ENCODE data around the gene PPM1G. TPM values are rescaled to one million over a fixed set of nuclear protein-coding genes. Genes with fewer than 3 reads are reported as not detected.

The PPM1G gene
- total and polyA plus RNA-seq, 4 donors, result 45.9 to 76.2 (median 61.7) TPM

DNA sequence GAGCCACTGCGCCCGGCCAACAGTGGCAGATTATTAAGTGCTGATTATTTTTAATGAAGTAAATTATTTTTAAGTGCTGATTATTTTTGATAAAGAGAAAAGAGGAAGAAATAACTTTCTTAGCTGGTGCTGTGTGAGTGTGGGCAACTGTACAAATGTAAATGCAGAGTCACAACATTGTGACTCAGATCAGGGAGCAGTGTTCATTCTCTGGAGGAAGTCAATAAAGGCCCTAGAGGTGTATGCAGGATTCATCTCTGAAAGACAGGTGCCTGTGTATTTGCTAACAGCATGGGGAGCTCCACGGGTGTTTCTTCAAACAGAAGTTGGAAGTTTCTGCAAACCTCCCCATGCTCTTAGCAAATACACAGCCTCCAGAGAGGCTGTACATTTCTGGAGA is 39.0 kb upstream of the PPM1G start:
- TF ChIP-seq, protein P1, sequence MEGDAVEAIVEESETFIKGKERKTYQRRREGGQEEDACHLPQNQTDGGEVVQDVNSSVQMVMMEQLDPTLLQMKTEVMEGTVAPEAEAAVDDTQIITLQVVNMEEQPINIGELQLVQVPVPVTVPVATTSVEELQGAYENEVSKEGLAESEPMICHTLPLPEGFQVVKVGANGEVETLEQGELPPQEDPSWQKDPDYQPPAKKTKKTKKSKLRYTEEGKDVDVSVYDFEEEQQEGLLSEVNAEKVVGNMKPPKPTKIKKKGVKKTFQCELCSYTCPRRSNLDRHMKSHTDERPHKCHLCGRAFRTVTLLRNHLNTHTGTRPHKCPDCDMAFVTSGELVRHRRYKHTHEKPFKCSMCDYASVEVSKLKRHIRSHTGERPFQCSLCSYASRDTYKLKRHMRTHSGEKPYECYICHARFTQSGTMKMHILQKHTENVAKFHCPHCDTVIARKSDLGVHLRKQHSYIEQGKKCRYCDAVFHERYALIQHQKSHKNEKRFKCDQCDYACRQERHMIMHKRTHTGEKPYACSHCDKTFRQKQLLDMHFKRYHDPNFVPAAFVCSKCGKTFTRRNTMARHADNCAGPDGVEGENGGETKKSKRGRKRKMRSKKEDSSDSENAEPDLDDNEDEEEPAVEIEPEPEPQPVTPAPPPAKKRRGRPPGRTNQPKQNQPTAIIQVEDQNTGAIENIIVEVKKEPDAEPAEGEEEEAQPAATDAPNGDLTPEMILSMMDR (IDR thresholded peaks at IDR 0.05; ENCODE audit: control extremely low read depth, extremely low read depth), result no peak
- Histone ChIP-seq H3K9me3 (ENCODE audit: control insufficient read depth in 4 of 4, insufficient read depth in 3 of 4, low read length in 3 of 4) (no peaks in the 10 kb centered on the region), H3K27me3 (ENCODE audit: control insufficient read depth in 3 of 3, insufficient read depth in 3 of 3, low read length in 2 of 3) (no peaks in the 10 kb centered on the region), H3K27ac (ENCODE audit: low read depth in 1 of 2, low read length in 1 of 2) (no peak overlapping the region), H3K9ac (ENCODE audit: insufficient read depth in 1 of 2, low read length in 2 of 2) (no peak overlapping the region), H3K4me3 (no peak overlapping the region), H3K4me1 (ENCODE audit: control insufficient read depth in 5 of 5, insufficient read depth in 5 of 5, low read length in 5 of 5) (no peaks in the 10 kb centered on the region), H3K36me3 (ENCODE audit: control insufficient read depth in 4 of 4, insufficient read depth in 4 of 4, low read length in 4 of 4) (peaks cover 5 to 38% (median 29%) of the 10 kb centered on the region in 4 donors)
- 72 to 90% methylated on average over 3 of the region's 3 CpGs for WGBS, 2 donors
- DNase-seq, result no peak
- no peak for ATAC-seq (ENCODE audit: insufficient read depth, low FRiP score)

DNA sequence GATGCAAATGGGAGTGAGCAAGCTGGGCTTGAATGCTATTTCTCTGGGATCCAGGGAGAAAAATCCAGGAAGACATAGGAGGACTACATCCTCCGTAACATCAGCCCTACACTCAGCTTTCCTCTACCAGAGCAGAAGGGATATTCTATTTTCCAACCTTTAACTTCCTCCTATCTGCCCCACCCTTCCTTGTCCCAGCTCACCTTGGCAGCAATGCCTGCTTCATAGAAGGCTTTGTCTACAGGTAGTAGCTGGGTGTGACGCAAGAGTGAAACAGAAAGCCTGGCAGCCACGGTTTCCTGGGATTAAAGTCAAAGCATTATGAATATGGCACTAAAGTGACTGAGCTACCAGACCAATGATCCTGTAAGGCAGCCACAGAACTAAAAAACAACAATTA is 36.7 kb upstream of the PPM1G start:
- Histone ChIP-seq H3K9ac (ENCODE audit: insufficient read depth in 1 of 2, low read length in 2 of 2) (no peak overlapping the region), H3K27ac (ENCODE audit: low read depth in 1 of 2, low read length in 1 of 2) (peak overlapping the region in 1 of 2 donors; percentile 78), H3K9me3 (ENCODE audit: control insufficient read depth in 4 of 4, insufficient read depth in 3 of 4, low read length in 3 of 4) (no peaks in the 10 kb centered on the region), H3K4me3 (no peak overlapping the region), H3K27me3 (ENCODE audit: control insufficient read depth in 3 of 3, insufficient read depth in 3 of 3, low read length in 2 of 3) (no peaks in the 10 kb centered on the region), H3K36me3 (ENCODE audit: control insufficient read depth in 4 of 4, insufficient read depth in 4 of 4, low read length in 4 of 4) (peaks cover 12 to 33% (median 29%) of the 10 kb centered on the region in 4 donors), H3K4me1 (ENCODE audit: control insufficient read depth in 5 of 5, insufficient read depth in 5 of 5, low read length in 5 of 5) (no peaks in the 10 kb centered on the region)
- 66 to 89% methylated on average over 3 of the region's 3 CpGs for WGBS, 2 donors
- ATAC-seq (ENCODE audit: insufficient read depth, low FRiP score) (peak; percentile 45), DNase-seq (no peak)
- TF ChIP-seq, protein P1 (IDR thresholded peaks at IDR 0.05; ENCODE audit: control extremely low read depth, extremely low read depth), result no peak

DNA sequence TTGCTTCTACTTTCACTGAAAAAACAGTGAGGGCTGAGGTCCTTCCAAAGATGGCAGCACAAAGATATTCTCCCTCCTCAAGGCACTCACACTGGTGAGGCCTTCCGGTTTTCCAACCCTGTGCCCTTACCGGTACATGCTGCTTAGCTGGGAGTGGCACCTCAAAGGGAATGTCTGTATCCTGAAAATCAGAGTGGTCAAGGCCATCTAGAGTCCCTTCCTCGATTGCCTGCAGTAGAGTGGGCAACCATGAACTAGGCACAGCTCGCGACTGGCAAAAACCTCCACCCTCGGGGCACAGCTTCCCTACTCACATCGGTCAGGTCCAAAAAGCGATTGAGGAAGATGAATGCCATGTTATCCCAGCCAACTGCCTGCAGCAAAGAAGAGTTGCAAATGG is 36.2 kb upstream of the PPM1G start:
- no peak for ATAC-seq (ENCODE audit: insufficient read depth, low FRiP score)
- H3K9ac ChIP-seq (ENCODE audit: insufficient read depth in 1 of 2, low read length in 2 of 2), result no peak overlapping the region
- TF ChIP-seq, protein P1 (IDR thresholded peaks at IDR 0.05; ENCODE audit: control extremely low read depth, extremely low read depth), result no peak
- no peak overlapping the region for H3K4me3 ChIP-seq
- H3K4me1 ChIP-seq (ENCODE audit: control insufficient read depth in 5 of 5, insufficient read depth in 5 of 5, low read length in 5 of 5), result no peaks in the 10 kb centered on the region
- H3K9me3 ChIP-seq (ENCODE audit: control insufficient read depth in 4 of 4, insufficient read depth in 3 of 4, low read length in 3 of 4), result no peaks in the 10 kb centered on the region
- H3K36me3 ChIP-seq (ENCODE audit: control insufficient read depth in 4 of 4, insufficient read depth in 4 of 4, low read length in 4 of 4), result peaks cover 13 to 38% (median 32%) of the 10 kb centered on the region in 4 donors
- WGBS, 2 donors, result 93% methylated on average over 8 of the region's 8 CpGs
- DNase-seq, result no peak
- H3K27ac ChIP-seq (ENCODE audit: low read depth in 1 of 2, low read length in 1 of 2), result peak overlapping the region in 1 of 2 donors; percentile 78
- H3K27me3 ChIP-seq (ENCODE audit: control insufficient read depth in 3 of 3, insufficient read depth in 3 of 3, low read length in 2 of 3), result no peaks in the 10 kb centered on the region

DNA sequence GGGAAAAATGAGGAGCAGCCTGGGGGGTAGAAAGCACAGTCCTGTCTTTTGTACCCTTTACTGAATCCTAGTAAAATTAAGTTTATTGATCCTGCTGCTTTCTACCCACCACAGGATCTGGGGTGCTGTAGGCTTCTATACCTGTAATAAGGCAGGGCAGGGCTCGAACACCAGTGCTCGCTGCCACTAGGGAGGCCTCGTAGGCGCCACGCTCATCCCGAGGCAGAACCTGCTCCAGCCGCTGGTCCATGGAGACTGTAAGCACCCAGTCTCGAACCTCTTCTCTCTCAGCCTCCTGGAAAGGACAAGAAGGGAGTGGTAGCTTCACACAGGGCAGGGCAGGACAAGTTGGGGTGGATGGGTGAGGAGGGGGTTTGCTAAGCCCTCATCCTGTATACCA is 35.8 kb upstream of the PPM1G start:
- Histone ChIP-seq H3K27ac (ENCODE audit: low read depth in 1 of 2, low read length in 1 of 2) (peak overlapping the region in 1 of 2 donors; percentile 78), H3K9me3 (ENCODE audit: control insufficient read depth in 4 of 4, insufficient read depth in 3 of 4, low read length in 3 of 4) (no peaks in the 10 kb centered on the region), H3K9ac (ENCODE audit: insufficient read depth in 1 of 2, low read length in 2 of 2) (no peak overlapping the region), H3K4me3 (no peak overlapping the region), H3K36me3 (ENCODE audit: control insufficient read depth in 4 of 4, insufficient read depth in 4 of 4, low read length in 4 of 4) (peaks cover 15 to 42% (median 37%) of the 10 kb centered on the region in 4 donors), H3K27me3 (ENCODE audit: control insufficient read depth in 3 of 3, insufficient read depth in 3 of 3, low read length in 2 of 3) (no peaks in the 10 kb centered on the region), H3K4me1 (ENCODE audit: control insufficient read depth in 5 of 5, insufficient read depth in 5 of 5, low read length in 5 of 5) (no peaks in the 10 kb centered on the region)
- TF ChIP-seq, protein P1 (IDR thresholded peaks at IDR 0.05; ENCODE audit: control extremely low read depth, extremely low read depth), result no peak
- DNase-seq (no peak), ATAC-seq (ENCODE audit: insufficient read depth, low FRiP score) (no peak)
- WGBS, 2 donors, result 95 to 96% methylated on average over 8 of the region's 8 CpGs
